A673 (cell line): ENCODE measurements around the gene DAPL1.

Experiments used
- EZH2 ChIP-seq: fragments of 200-600 bp; sonication (generic); IDR thresholded peaks from 2 replicates; pipeline ENCODE4 v1.6.1; 2017; ENCODE audit warnings: borderline replicate concordance, low read depth, mild to moderate bottlenecking, mixed read lengths, antibody characterized with exemption, low read length; ENCODE audit not compliant: poor library complexity, severe bottlenecking
- TF ChIP-seq, protein P1 (sequence below): fragments of 300-800, 200-600 bp; sonication (generic); conservative IDR thresholded peaks from 2 replicates; pipeline ENCODE4 v1.5.1; 2017; ENCODE audit warnings: low read depth, mild to moderate bottlenecking, antibody characterized with exemption, low read length, moderate library complexity, mixed read lengths

DNA sequence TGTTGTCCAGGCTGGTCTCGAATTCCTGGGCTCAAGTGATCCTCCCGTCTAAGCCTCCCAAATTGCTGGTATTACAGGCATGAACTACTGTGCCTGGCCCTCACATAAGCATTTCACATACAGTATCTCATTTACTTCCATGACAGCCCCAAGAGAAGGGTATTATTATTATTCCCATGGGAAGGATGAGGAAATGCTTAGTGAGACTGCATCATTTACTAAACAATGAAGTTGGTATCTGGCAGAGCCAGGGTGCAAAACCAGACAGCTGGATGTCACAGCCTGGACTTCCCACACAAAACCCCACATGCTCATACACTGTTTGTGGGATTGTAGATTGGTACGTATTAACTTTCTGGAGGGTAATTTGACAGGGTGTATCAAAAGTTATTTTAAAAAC, 29.9 kb downstream of the DAPL1 start:
- TF ChIP-seq, protein P1, sequence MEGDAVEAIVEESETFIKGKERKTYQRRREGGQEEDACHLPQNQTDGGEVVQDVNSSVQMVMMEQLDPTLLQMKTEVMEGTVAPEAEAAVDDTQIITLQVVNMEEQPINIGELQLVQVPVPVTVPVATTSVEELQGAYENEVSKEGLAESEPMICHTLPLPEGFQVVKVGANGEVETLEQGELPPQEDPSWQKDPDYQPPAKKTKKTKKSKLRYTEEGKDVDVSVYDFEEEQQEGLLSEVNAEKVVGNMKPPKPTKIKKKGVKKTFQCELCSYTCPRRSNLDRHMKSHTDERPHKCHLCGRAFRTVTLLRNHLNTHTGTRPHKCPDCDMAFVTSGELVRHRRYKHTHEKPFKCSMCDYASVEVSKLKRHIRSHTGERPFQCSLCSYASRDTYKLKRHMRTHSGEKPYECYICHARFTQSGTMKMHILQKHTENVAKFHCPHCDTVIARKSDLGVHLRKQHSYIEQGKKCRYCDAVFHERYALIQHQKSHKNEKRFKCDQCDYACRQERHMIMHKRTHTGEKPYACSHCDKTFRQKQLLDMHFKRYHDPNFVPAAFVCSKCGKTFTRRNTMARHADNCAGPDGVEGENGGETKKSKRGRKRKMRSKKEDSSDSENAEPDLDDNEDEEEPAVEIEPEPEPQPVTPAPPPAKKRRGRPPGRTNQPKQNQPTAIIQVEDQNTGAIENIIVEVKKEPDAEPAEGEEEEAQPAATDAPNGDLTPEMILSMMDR, result no peak
- TF ChIP-seq EZH2, result no peak
